Kidney (tissue), 14 donors: ENCODE results near the gene TMEM238L. TPM values are rescaled to one million over a fixed set of nuclear protein-coding genes. Genes with fewer than 3 reads are reported as not detected.

Experiments
- DNase-seq, 5 donors: peaks; one replicate each; pipeline ENCODE4 v3.0.0-alpha.2; 2013 to 2020
- FAIRE-seq: peaks from 2 replicates; lab custom pipeline; 2012; peaks lifted over from hg19 to GRCh38; lab: Jason Lieb, UNC
- H3K27ac ChIP-seq, 2 donors: one replicate each; pipeline ENCODE4 v1.7.0; 2013; ENCODE audit warnings: low read depth in 2 of 2, low read length in 2 of 2, inconsistent platforms in 1 of 2
- H3K27me3 ChIP-seq: one replicate; pipeline ENCODE4 v1.7.1; 2013; ENCODE audit warnings: low read length, inconsistent platforms; ENCODE audit not compliant: control insufficient read depth, insufficient read depth
- H3K36me3 ChIP-seq, 3 donors: one replicate each; pipeline versions ENCODE4 v1.7.0 to v1.7.1; 2013; ENCODE audit warnings: low read length in 3 of 3, control low read depth in 1 of 3, inconsistent platforms in 1 of 3; ENCODE audit not compliant: insufficient read depth in 3 of 3, control insufficient read depth in 2 of 3
- H3K4me1 ChIP-seq, 3 donors: one replicate each; pipeline versions ENCODE4 v1.7.0 to v1.7.1; 2013; ENCODE audit warnings: low read length in 3 of 3, inconsistent platforms in 1 of 3, low read depth in 1 of 3; ENCODE audit not compliant: control insufficient read depth in 2 of 3, insufficient read depth in 2 of 3
- H3K4me3 ChIP-seq, 3 donors: one replicate each; pipeline versions ENCODE4 v1.7.0 to v1.8.1; 2013; ENCODE audit warnings: low read length in 3 of 3, control low read depth in 1 of 3, inconsistent platforms in 1 of 3
- H3K9ac ChIP-seq, 3 donors: one replicate each; pipeline versions ENCODE4 v1.7.0 to v1.7.1; 2013; ENCODE audit warnings: low read length in 3 of 3, control low read depth in 1 of 3, inconsistent platforms in 1 of 3
- H3K9me3 ChIP-seq, 3 donors: one replicate each; pipeline versions ENCODE4 v1.7.0 to v1.7.1; 2013; ENCODE audit warnings: low read length in 3 of 3, control low read depth in 1 of 3, inconsistent platforms in 1 of 3; ENCODE audit not compliant: control insufficient read depth in 2 of 3, insufficient read depth in 1 of 3
- intact Hi-C: fragments of 100-400 bp; cut with DNase I; formaldehyde crosslinking; loops from one replicate; pipeline ENCODE4 v1.11.1; 2022
- polyA plus RNA-seq: library from polyadenylated mRNA; stranded (reverse); fragments of 350-450 nt; fragmentation: Illumina TruSeq; extraction: RNeasy Lipid Tissue Mini Kit (QIAGEN cat#74804); gene quantifications from one replicate; pipeline ENCODE4 v1.2.3, GENCODE V29; 2014; ENCODE audit warnings: low read depth, low replicate concordance; ENCODE audit not compliant: insufficient read depth
- total RNA-seq: library from RNA; stranded (reverse); fragmentation: NEBNext Ultra II Directional; extraction: Animal tissue kit (Norgen Biotek cat#: 25700); gene quantifications from one replicate; pipeline ENCODE4 v1.2.1, GENCODE V29; 2021
- TF ChIP-seq, protein P1 (sequence below): IDR thresholded peaks from 3 replicates; pipeline ENCODE4 v1.5.1; 2012; ENCODE audit warnings: mild to moderate bottlenecking, moderate library complexity, borderline replicate concordance; ENCODE audit not compliant: insufficient read depth; ENCODE audit errors: extremely low read depth
- donor health status: control.
- donor health status: control.
- donor health status: control.
- donor health status: control.
- donor health status: control.
- donor health status: DM: yes; HTN: yes; CAD: no.
- donor health status: Normal renal cell carcinoma (clear cell type).

Gene TMEM238L
- total and polyA plus RNA-seq, 2 donors from 2014 or later: 0.47 to 3.2 TPM

DNA sequence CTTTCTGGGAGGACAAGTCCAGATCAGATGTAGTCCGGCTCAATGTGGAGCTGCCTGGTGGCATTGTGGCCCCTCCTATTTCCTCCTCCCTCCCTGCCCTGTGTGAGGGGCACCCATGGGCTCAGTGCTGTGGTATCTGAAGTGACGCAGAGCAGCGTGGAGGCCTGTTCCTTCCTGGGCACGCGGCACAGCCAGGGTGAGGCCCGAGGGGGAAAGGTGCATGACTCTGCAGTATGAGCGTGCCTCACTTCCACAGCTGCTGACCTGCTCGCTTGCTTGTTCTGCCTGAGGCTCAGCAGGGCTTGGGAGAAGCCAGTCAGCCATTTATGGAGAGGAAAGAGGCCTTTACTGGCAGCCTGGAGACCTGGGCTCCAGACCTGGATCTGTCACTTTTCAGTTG lies 11.7 kb downstream of the TMEM238L start:
- peak overlapping the region; percentile 58 to 71 for H3K27ac ChIP-seq
- H3K27me3 ChIP-seq: no peaks in the 10 kb centered on the region
- no peaks in the 10 kb centered on the region for H3K9me3 ChIP-seq
- FAIRE-seq (no peak), DNase-seq (peak in 4 of 5 donors; percentile 51 to 81 (median 56))
- intact Hi-C loops: no loop called here
- H3K36me3 ChIP-seq: no peaks in the 10 kb centered on the region
- H3K4me1 ChIP-seq: peaks cover 0 to 7% (median 3%) of the 10 kb centered on the region in 3 donors
- no peak overlapping the region for H3K9ac ChIP-seq
- TF ChIP-seq, protein P1, sequence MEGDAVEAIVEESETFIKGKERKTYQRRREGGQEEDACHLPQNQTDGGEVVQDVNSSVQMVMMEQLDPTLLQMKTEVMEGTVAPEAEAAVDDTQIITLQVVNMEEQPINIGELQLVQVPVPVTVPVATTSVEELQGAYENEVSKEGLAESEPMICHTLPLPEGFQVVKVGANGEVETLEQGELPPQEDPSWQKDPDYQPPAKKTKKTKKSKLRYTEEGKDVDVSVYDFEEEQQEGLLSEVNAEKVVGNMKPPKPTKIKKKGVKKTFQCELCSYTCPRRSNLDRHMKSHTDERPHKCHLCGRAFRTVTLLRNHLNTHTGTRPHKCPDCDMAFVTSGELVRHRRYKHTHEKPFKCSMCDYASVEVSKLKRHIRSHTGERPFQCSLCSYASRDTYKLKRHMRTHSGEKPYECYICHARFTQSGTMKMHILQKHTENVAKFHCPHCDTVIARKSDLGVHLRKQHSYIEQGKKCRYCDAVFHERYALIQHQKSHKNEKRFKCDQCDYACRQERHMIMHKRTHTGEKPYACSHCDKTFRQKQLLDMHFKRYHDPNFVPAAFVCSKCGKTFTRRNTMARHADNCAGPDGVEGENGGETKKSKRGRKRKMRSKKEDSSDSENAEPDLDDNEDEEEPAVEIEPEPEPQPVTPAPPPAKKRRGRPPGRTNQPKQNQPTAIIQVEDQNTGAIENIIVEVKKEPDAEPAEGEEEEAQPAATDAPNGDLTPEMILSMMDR: no peak
- H3K4me3 ChIP-seq: no peak overlapping the region

DNA sequence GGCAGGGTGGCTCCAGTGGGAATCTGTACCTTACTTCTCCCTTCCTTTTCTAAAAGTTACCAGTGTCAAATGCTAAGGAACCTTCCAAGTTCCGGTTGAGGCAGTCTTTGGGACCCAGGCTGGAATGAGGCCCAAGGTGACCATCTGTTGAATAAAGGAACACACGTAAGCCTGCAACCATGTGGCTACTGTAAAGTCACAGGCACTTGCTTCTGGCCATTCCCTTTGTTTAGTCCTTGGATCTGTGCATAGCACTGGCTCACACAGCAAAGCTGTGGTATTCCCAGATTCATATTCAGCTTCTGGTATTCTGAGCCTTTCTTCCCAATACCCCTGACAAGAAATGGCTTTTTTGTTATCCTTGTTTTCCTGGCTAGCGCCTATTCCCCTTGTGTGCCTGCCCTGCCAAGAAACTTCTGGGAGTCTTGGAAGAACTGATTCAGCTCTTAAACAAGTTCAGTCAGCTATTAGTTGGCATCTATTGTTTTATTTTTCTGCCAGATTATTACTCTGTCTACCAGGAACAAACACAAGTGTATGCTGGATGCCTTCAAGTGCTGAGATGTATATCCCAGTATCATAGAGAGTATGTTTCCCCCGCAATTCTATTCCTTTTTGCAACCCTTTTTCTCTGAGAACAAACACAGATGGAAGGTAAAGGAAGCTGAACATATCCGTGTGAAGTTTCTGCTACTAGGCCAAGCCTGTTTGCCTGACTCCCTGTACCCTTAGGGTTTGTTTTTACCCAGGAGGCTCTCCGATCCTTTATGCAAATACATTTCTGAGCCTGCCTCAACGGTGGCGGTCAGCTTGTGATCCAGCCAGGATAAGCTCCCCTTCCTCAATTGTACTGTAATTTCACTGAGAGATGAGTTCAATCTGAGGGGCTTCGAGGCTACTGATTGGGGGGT lies 13.2 kb downstream of the TMEM238L start:
- H3K27me3 ChIP-seq: no peaks in the 10 kb centered on the region
- intact Hi-C loops: no loop called here
- H3K9me3 ChIP-seq: no peaks in the 10 kb centered on the region
- no peak overlapping the region for H3K4me3 ChIP-seq
- TF ChIP-seq, protein P1: no peak
- H3K36me3 ChIP-seq: no peaks in the 10 kb centered on the region
- DNase-seq (peak in 2 of 5 donors; percentile 35 to 42), FAIRE-seq (no peak)
- H3K9ac ChIP-seq: no peak overlapping the region
- peaks cover 0 to 7% (median 3%) of the 10 kb centered on the region in 3 donors for H3K4me1 ChIP-seq
- H3K27ac ChIP-seq: peak overlapping the region in 1 of 2 donors; percentile 47

DNA sequence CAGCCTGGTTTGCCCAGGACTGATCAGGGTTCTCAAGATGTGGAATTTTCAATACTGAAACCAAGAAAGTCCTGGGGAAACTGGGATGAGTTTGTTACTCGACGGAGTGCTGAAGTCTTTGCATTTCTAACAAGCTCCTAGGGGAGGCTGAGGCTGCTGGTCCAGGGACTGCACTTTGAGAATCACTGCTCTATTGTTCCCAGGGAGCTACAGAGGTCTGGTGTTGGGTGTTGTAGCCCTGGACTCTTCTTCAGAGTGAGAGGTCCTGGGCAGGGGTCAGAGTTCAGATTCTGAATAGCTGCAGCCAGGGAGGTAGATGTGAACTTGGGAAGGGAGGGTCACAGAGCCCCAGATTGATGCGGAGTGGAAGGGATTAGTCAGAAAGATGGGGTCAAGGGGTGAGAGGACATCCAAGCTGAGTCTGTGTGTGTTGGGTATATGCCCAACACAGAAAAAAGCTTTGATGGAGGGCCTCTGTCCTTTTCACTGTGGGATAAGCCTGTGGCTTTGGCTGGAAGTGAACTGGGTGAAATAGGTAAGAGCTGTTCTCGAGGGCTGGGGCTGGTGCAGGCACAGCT lies 14.1 kb downstream of the TMEM238L start:
- Histone ChIP-seq H3K4me1 (peaks cover 0 to 7% (median 4%) of the 10 kb centered on the region in 3 donors), H3K27me3 (no peaks in the 10 kb centered on the region), H3K36me3 (no peaks in the 10 kb centered on the region), H3K9ac (no peak overlapping the region), H3K27ac (no peak overlapping the region), H3K9me3 (no peaks in the 10 kb centered on the region), H3K4me3 (no peak overlapping the region)
- TF ChIP-seq, protein P1: no peak
- intact Hi-C loops: no loop called here
- DNase-seq (no peak), FAIRE-seq (no peak)
